Measurements from ENCODE around the gene ZDHHC22.

Gene ZDHHC22

DNA sequence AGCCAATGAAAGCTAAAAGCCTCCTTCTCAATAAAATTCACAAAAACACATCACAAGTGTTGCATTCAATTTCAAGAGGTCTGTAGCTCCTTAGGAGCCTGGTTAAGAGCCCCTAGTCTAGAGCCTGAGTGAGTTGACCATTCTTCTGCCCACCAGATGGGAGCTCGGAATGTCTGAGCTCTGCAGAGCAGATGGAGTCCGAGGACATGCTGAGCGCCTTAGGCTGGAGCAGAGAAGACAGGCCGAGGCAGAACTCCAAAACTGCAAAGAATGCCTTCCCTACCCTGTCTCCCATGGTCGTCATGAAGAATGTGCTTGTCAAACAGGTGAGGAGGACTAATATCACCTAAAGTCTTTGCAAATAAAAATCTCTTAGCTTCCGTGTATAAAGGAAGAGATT, 31.9 kb downstream of the ZDHHC22 start (continued):
- TF ChIP-seq, protein P1, sequence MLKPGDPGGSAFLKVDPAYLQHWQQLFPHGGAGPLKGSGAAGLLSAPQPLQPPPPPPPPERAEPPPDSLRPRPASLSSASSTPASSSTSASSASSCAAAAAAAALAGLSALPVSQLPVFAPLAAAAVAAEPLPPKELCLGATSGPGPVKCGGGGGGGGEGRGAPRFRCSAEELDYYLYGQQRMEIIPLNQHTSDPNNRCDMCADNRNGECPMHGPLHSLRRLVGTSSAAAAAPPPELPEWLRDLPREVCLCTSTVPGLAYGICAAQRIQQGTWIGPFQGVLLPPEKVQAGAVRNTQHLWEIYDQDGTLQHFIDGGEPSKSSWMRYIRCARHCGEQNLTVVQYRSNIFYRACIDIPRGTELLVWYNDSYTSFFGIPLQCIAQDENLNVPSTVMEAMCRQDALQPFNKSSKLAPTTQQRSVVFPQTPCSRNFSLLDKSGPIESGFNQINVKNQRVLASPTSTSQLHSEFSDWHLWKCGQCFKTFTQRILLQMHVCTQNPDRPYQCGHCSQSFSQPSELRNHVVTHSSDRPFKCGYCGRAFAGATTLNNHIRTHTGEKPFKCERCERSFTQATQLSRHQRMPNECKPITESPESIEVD (tag by site-specific recombination; IDR thresholded peaks at IDR 0.05), result no peak
- TF ChIP-seq SALL2 (tag by site-specific recombination; IDR thresholded peaks at IDR 0.05; ENCODE audit: borderline replicate concordance) (no peak), ZNF354C (tag by site-specific recombination; IDR thresholded peaks at IDR 0.05; ENCODE audit: borderline replicate concordance, low read depth) (no peak)

GRCh38 chr14:77108753-77109152, 32.8 kb downstream of the ZDHHC22 start:
- TF ChIP-seq ZNF843 (tag by site-specific recombination; IDR thresholded peaks at IDR 0.05) (no peak), ZBTB1 (tag by site-specific recombination; IDR thresholded peaks at IDR 0.05) (no peak), ZNF555 (tag by site-specific recombination; conservative IDR thresholded peaks at IDR 0.05) (no peak), ZBTB7A (tag by site-specific recombination; IDR thresholded peaks at IDR 0.05; ENCODE audit: low read depth) (no peak), SCRT2 (tag by site-specific recombination; IDR thresholded peaks at IDR 0.05) (no peak), ZNF521 (tag by site-specific recombination; IDR thresholded peaks at IDR 0.05) (no peak), KLF9 (tag by site-specific recombination; IDR thresholded peaks at IDR 0.05; ENCODE audit: low read depth) (no peak)
- TF ChIP-seq, protein P2, sequence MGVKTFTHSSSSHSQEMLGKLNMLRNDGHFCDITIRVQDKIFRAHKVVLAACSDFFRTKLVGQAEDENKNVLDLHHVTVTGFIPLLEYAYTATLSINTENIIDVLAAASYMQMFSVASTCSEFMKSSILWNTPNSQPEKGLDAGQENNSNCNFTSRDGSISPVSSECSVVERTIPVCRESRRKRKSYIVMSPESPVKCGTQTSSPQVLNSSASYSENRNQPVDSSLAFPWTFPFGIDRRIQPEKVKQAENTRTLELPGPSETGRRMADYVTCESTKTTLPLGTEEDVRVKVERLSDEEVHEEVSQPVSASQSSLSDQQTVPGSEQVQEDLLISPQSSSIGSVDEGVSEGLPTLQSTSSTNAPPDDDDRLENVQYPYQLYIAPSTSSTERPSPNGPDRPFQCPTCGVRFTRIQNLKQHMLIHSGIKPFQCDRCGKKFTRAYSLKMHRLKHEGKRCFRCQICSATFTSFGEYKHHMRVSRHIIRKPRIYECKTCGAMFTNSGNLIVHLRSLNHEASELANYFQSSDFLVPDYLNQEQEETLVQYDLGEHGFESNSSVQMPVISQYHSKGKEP (tag by site-specific recombination; IDR thresholded peaks at IDR 0.05), result no peak
- Histone ChIP-seq H3K9me3 (ENCODE audit: control insufficient read depth, insufficient read depth, low read depth, low read length) (no peaks in the 10 kb centered on the region), H3K4me1 (ENCODE audit: control insufficient read depth, insufficient read depth, low read length) (no peaks in the 10 kb centered on the region), H3K4me3 (ENCODE audit: low read depth, low read length) (no peak overlapping the region), H3K27ac (ENCODE audit: extremely low read depth, low read depth, low read length) (no peak overlapping the region), H3K36me3 (ENCODE audit: control insufficient read depth in 2 of 2, insufficient read depth in 1 of 2, low read length in 2 of 2) (peaks cover 24 to 78% of the 10 kb centered on the region in 2 experiments)
- CTCF ChIA-PET, result interaction anchor here (0.7 to 3.4 kb wide), 6 partner anchors 9 to 207 kb away, joined by 3 to 15 read pairs (median 4); no protein-coding TSS in a partner anchor
- POLR2A ChIA-PET, result no interaction called here

- no peak overlapping the region for H3K27ac ChIP-seq (ENCODE audit: extremely low read depth, low read depth, low read length)
- CTCF ChIA-PET, result no interaction called here
- POLR2A ChIA-PET, result no interaction called here
- no peaks in the 10 kb centered on the region for H3K9me3 ChIP-seq (ENCODE audit: control insufficient read depth, insufficient read depth, low read depth, low read length)
- H3K36me3 ChIP-seq (ENCODE audit: control insufficient read depth in 2 of 2, insufficient read depth in 1 of 2, low read length in 2 of 2), result peaks cover 23 to 66% of the 10 kb centered on the region in 2 experiments
- H3K4me1 ChIP-seq (ENCODE audit: control insufficient read depth, insufficient read depth, low read length), result no peaks in the 10 kb centered on the region
- TF ChIP-seq EGR2 (tag by site-specific recombination; IDR thresholded peaks at IDR 0.05; ENCODE audit: low read depth) (no peak), SP7 (tag by site-specific recombination; IDR thresholded peaks at IDR 0.05) (no peak), ZNF560 (tag by site-specific recombination; IDR thresholded peaks at IDR 0.05; ENCODE audit: borderline replicate concordance) (no peak), ZNF639 (tag by site-specific recombination; IDR thresholded peaks at IDR 0.05) (no peak), ZBTB17 (tag by site-specific recombination; IDR thresholded peaks at IDR 0.05) (no peak), YY2 (tag by site-specific recombination; IDR thresholded peaks at IDR 0.05) (no peak)
- no peak overlapping the region for H3K4me3 ChIP-seq (ENCODE audit: low read depth, low read length)
These were observed 34.4 kb downstream of the ZDHHC22 start for GRCh38 chr14:77107228-77107627.
